HL-60 (cell line): Measurements from ENCODE around the gene MICAL2.
"Not testable (repeated sequence)": the region's sequence is repeated elsewhere in the genome, so short reads cannot be mapped to it uniquely, and the experiment has no call there.

Source experiments
- GABPA ChIP-seq: IDR thresholded peaks from 2 replicates; pipeline ENCODE4 v1.6.1; 2012; ENCODE audit warnings: low read depth
- POLR2AphosphoS5 ChIP-seq: IDR thresholded peaks from 2 replicates; pipeline ENCODE4 v1.6.1; 2012; ENCODE audit warnings: low read depth
- TF ChIP-seq, protein P1 (sequence below): IDR thresholded peaks from one replicate; pipeline ENCODE4 v1.5.1; 2011; ENCODE audit warnings: low read length, control low read depth, inconsistent platforms; ENCODE audit not compliant: insufficient read depth
- TF ChIP-seq, protein P2 (sequence below): IDR thresholded peaks from 2 replicates; pipeline ENCODE4 v1.6.1; 2012; ENCODE audit warnings: low read depth; ENCODE audit not compliant: insufficient replicate concordance

DNA sequence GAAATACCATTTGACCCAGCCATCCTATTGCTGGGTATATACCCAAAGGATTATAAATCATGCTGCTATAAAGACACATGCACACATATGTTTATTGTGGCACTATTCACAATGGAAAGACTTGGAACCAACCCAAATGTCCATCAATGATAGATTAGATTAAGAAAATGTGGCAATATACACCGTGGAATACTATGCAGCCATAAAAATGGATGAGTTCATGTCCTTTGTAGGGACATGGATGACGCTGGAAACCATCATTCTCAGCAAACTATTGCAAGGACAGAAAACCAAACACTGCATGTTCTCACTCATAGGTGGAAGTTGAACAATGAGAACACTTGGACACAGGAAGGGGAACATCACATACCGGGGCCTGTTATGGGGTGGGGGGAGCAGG lies 36.3 kb downstream of the MICAL2 start:
- TF ChIP-seq POLR2AphosphoS5, GABPA: not testable (repeated sequence)
- TF ChIP-seq, protein P1, sequence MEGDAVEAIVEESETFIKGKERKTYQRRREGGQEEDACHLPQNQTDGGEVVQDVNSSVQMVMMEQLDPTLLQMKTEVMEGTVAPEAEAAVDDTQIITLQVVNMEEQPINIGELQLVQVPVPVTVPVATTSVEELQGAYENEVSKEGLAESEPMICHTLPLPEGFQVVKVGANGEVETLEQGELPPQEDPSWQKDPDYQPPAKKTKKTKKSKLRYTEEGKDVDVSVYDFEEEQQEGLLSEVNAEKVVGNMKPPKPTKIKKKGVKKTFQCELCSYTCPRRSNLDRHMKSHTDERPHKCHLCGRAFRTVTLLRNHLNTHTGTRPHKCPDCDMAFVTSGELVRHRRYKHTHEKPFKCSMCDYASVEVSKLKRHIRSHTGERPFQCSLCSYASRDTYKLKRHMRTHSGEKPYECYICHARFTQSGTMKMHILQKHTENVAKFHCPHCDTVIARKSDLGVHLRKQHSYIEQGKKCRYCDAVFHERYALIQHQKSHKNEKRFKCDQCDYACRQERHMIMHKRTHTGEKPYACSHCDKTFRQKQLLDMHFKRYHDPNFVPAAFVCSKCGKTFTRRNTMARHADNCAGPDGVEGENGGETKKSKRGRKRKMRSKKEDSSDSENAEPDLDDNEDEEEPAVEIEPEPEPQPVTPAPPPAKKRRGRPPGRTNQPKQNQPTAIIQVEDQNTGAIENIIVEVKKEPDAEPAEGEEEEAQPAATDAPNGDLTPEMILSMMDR: not testable (repeated sequence)
- TF ChIP-seq, protein P2, sequence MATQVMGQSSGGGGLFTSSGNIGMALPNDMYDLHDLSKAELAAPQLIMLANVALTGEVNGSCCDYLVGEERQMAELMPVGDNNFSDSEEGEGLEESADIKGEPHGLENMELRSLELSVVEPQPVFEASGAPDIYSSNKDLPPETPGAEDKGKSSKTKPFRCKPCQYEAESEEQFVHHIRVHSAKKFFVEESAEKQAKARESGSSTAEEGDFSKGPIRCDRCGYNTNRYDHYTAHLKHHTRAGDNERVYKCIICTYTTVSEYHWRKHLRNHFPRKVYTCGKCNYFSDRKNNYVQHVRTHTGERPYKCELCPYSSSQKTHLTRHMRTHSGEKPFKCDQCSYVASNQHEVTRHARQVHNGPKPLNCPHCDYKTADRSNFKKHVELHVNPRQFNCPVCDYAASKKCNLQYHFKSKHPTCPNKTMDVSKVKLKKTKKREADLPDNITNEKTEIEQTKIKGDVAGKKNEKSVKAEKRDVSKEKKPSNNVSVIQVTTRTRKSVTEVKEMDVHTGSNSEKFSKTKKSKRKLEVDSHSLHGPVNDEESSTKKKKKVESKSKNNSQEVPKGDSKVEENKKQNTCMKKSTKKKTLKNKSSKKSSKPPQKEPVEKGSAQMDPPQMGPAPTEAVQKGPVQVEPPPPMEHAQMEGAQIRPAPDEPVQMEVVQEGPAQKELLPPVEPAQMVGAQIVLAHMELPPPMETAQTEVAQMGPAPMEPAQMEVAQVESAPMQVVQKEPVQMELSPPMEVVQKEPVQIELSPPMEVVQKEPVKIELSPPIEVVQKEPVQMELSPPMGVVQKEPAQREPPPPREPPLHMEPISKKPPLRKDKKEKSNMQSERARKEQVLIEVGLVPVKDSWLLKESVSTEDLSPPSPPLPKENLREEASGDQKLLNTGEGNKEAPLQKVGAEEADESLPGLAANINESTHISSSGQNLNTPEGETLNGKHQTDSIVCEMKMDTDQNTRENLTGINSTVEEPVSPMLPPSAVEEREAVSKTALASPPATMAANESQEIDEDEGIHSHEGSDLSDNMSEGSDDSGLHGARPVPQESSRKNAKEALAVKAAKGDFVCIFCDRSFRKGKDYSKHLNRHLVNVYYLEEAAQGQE: not testable (repeated sequence)
